AG10803 (cell line): ENCODE measurements around the gene PRCP.
"Not testable (repeated sequence)": the region's sequence is repeated elsewhere in the genome, so short reads cannot be mapped to it uniquely, and the experiment has no call there.

Experiments
- DNase-seq: peaks from one replicate; pipeline ENCODE4 v3.0.0; 2010; ENCODE audit warnings: low read depth
- H3K4me3 ChIP-seq: 2 replicates; pipeline ENCODE4 v1.5.1; 2011; ENCODE audit warnings: mild to moderate bottlenecking, low read length, control low read depth
- CTCF ChIP-seq: conservative IDR thresholded peaks from 2 replicates; pipeline ENCODE4 v1.5.1; 2011; ENCODE audit warnings: mild to moderate bottlenecking, low read length, control low read depth, inconsistent platforms

Gene PRCP

GRCh38 chr11:82900277-82901164, at the start of gene PRCP:
Gene PRCP, minus strand, starts transcription at chr11:82900430. Its CDS starts 28 bp downstream, at chr11:82900402.
- TF ChIP-seq CTCF = 0 out of 2 replicates have a peak, but pooled peaks have one; percentile 5
- H3K4me3 ChIP-seq = peak within 1 kb of the TSS; percentile 89
- DNase-seq = peak; percentile 87

GRCh38 chr11:82949352-82949751, 49.1 kb upstream of the PRCP start:
- no peak for TF ChIP-seq CTCF
- DNase-seq = no peak

DNA sequence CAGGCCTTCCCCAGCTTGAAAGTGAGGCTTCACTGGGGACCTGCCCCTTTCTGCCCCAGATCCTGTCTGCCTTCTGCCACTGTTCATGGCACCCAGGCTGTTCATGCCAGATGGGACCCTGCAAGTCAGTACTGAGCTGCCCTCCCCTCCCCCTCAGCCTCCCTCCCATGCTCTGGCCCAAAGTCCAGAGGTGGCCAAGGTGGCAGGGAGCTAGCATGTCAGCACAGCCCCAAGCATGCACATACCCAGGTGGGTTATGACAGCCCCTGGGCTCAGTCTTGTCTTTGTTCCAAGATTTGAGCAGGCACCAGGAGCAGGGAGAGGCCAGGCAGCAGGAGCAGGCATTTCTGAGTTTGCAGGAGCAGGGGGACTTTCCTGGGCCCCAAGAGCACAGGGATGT, 45.5 kb upstream of the PRCP start:
- no peak for TF ChIP-seq CTCF
- DNase-seq = no peak
- no peak overlapping the region for H3K4me3 ChIP-seq

More at GRCh38 chr11:82949352-82949751, 49.1 kb upstream of the PRCP start:
- no peak overlapping the region for H3K4me3 ChIP-seq

DNA sequence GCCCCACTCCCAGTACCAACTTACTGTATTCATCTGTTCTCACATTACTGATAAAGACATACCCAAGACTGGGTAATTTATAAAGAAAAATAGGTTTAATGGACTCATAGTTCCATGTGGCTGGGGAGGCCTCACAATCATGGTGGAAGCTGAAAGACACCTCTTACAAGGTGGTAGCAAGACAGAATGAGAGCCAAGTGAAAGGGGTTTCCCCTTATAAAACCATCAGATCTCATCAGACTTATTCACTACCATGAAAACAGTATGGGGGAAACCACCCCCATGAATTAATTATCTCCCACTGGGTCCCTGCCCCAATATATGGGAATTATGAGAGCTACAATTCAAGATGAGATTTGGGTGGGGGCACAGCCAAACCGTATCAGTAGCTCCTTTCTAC, 44.8 kb upstream of the PRCP start:
- H3K4me3 ChIP-seq, DNase-seq: not testable (repeated sequence)

DNA sequence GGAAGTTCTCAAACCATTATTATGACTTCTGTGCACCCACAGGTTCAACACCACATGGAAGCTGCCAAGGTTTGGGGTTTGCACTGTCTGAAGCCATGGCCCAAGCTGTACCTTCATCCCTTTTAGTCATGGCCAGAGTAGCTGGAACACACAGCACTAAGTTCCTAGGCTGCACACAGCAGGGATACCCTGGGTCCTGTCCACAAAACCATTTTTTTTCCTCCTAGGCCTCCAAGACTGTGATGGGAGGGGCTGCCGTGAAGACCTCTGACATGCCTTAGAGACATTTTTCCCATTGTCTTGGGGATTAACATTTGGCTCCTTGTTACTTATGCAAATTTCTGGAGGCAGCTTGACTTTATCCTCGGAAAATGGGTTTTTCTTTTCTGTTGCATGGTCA, 44.0 kb upstream of the PRCP start:
- TF ChIP-seq CTCF = no peak
- H3K4me3 ChIP-seq = no peak overlapping the region
- DNase-seq = no peak

DNA sequence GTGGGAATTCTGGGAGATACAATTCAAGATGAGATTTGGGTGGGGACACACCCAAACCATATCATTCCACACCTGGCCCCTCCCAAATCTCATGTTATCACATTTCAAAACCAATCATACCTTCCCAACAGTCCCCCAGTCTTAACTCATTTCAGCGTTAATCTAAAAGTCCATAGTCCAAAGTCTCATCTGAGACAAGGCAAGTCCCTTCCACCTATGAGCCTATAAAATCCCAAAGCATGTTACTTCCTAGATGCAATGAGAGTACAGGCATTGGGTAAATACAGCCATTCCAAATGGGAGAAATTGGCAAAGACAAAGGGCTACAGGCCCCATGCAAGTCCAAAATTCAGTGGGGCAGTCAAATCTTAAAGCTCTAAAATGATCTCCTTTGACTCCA, 43.2 kb upstream of the PRCP start:
- DNase-seq, H3K4me3 ChIP-seq: not testable (repeated sequence)

GRCh38 chr11:82942376-82942775, 42.1 kb upstream of the PRCP start:
- TF ChIP-seq CTCF = no peak
- DNase-seq = no peak
- H3K4me3 ChIP-seq = no peak overlapping the region

DNA sequence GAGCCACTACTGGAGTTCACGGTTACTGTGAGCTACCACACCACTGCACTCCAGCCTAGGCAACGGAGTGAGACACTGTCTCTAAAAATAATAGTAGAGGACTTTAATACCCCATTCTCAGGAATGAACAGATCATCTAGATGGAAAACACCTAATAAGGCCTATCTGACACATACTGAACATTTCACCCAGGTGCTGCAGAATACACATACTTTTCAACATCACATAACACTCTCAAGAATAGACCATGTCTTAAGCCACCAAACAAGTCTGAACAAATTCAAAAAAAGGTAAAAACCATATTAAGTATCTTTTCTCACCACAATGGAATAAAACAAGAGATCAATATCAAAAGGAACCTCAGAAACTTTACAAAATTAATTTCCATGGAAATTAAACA, 39.2 kb upstream of the PRCP start:
- TF ChIP-seq CTCF = no peak
- no peak overlapping the region for H3K4me3 ChIP-seq
- no peak for DNase-seq
